Pancreas (tissue), 10 donors: ENCODE measurements around the gene DSC1. TPM values are rescaled to one million over a fixed set of nuclear protein-coding genes. Genes with fewer than 3 reads are reported as not detected.

Experiments
- ATAC-seq, 4 donors: fragments of 200-7000 bp; cut with Tn5 transposase; one replicate each; pipeline versions ENCODE4 v1.8.0 to v1.9.1; 2020; ENCODE audit warnings: mild to moderate bottlenecking in 4 of 4, moderate library complexity in 4 of 4
- DNase-seq, 6 donors: peaks; one replicate each; pipeline ENCODE4 v3.0.0-alpha.2; 2020
- FAIRE-seq: peaks from 2 replicates; lab custom pipeline; 2012; peaks lifted over from hg19 to GRCh38; lab: Jason Lieb, UNC
- H3K27ac ChIP-seq, 4 donors: fragments of 200-600 bp; sonication (generic); 1 replicate in 3 of 4; 2 replicates in 1 of 4; pipeline versions ENCODE4 v1.5.0 to v1.8.0; 2020
- H3K27me3 ChIP-seq, 4 donors: fragments of 200-600 bp; one replicate each; pipeline ENCODE4 v1.8.0; 2021
- H3K36me3 ChIP-seq, 3 donors: fragments of 200-600 bp; sonication (generic) in 1 of 3; one replicate each; pipeline versions ENCODE4 v1.5.0 to v1.8.0; 2020 to 2021
- H3K4me1 ChIP-seq, 3 donors: fragments of 200-600 bp; one replicate each; pipeline ENCODE4 v1.8.0; 2021
- H3K4me3 ChIP-seq, 4 donors: fragments of 200-600 bp; sonication (generic) in 2 of 4; one replicate each; pipeline versions ENCODE4 v1.5.0 to v1.8.0; 2020 to 2021
- H3K9me3 ChIP-seq, 4 donors: fragments of 200-600 bp; one replicate each; pipeline ENCODE4 v1.8.0; 2021
- WGBS, 2 donors: extraction: QIAGEN DNeasy Blood & Tissue Kit; methylation state at CpG; one replicate each; pipeline ENCODE4 v1.1.7; 2013; 5-methylcytosine and 5-hydroxymethylcytosine counted together
- intact Hi-C, 3 donors: fragments of 100-400 bp; cut with DNase I; formaldehyde crosslinking; loops; one replicate each; pipeline versions ENCODE4 v1.11.1 to v1.14.2; 2022
- polyA plus RNA-seq, 2 donors: library from polyadenylated mRNA; stranded (reverse); fragments of 200-250 nt; gene quantifications; one replicate each; pipeline ENCODE4 v1.2.3, GENCODE V29; 2013
- total RNA-seq, 6 donors: library from RNA; stranded (reverse); fragmentation: NEBNext Ultra II Directional in 4 of 6; extraction: Animal tissue kit (Norgen Biotek cat#: 25700) in 4 of 6; gene quantifications; one replicate each; pipeline versions ENCODE4 v1.2.1 to v1.2.4, GENCODE V29; 2021 to 2023
- TF ChIP-seq, protein P1 (sequence below), 4 donors: fragments of 200-600 bp; sonication (generic) in 3 of 4; IDR thresholded peaks; one replicate each; pipeline versions ENCODE4 v1.5.0 to v1.8.0; 2021; ENCODE audit warnings: antibody characterized with exemption in 4 of 4
- donor health status: healthy with polysubstance abuse.
- donor health status: DM: no; HTN: no; CAD: no; lungs with moderate emphysema.
- donor health status: DM: no; HTN: no; CAD: no.
- donor health status: control.
- donor health status: control.
- donor health status: Bipolar disorder and iron deficiency.
- donor health status: DM: yes; HTN: yes; CAD: no.
- donor health status: DM: no; HTN: no; CAD: no.
- donor health status: DM: no; HTN: no; CAD: no.
- donor health status: DM: yes; HTN: yes; CAD: no.

DSC1 gene
- total and polyA plus RNA-seq, 8 donors: not detected

- FAIRE-seq (no peak), ATAC-seq (no peak)
These were observed 768 bp downstream of the DSC1 start for GRCh38 chr18:31161757-31162418.

GRCh38 chr18:31156821-31157763 is 5.6 kb downstream of the DSC1 start:
- H3K9me3 ChIP-seq: no peaks in the 10 kb centered on the region
- ATAC-seq: no peak
- no peak for FAIRE-seq
- no peak for DNase-seq
- TF ChIP-seq, protein P1, sequence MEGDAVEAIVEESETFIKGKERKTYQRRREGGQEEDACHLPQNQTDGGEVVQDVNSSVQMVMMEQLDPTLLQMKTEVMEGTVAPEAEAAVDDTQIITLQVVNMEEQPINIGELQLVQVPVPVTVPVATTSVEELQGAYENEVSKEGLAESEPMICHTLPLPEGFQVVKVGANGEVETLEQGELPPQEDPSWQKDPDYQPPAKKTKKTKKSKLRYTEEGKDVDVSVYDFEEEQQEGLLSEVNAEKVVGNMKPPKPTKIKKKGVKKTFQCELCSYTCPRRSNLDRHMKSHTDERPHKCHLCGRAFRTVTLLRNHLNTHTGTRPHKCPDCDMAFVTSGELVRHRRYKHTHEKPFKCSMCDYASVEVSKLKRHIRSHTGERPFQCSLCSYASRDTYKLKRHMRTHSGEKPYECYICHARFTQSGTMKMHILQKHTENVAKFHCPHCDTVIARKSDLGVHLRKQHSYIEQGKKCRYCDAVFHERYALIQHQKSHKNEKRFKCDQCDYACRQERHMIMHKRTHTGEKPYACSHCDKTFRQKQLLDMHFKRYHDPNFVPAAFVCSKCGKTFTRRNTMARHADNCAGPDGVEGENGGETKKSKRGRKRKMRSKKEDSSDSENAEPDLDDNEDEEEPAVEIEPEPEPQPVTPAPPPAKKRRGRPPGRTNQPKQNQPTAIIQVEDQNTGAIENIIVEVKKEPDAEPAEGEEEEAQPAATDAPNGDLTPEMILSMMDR (IDR thresholded peaks at IDR 0.05): no peak
- intact Hi-C loops: no loop called here
- no peaks in the 10 kb centered on the region for H3K36me3 ChIP-seq
- H3K4me1 ChIP-seq: no peaks in the 10 kb centered on the region
- no peak overlapping the region for H3K4me3 ChIP-seq
- H3K27me3 ChIP-seq: no peaks in the 10 kb centered on the region
- H3K27ac ChIP-seq: no peak overlapping the region
- WGBS, 2 donors: 56 to 74% methylated on average over 13 of the region's 13 CpGs

More at GRCh38 chr18:31161757-31162418, 768 bp downstream of the DSC1 start:
- Histone ChIP-seq H3K4me3 (no peak overlapping the region), H3K36me3 (no peaks in the 10 kb centered on the region), H3K27ac (no peak overlapping the region), H3K9me3 (no peaks in the 10 kb centered on the region), H3K27me3 (no peaks in the 10 kb centered on the region), H3K4me1 (no peaks in the 10 kb centered on the region)
- no peak for DNase-seq
- TF ChIP-seq, protein P1 (IDR thresholded peaks at IDR 0.05): no peak
- WGBS, 2 donors: 57 to 76% methylated on average over 2 of the region's 2 CpGs
- intact Hi-C loops: no loop called here

- Histone ChIP-seq H3K4me3 (no peak overlapping the region), H3K9me3 (no peaks in the 10 kb centered on the region), H3K36me3 (no peaks in the 10 kb centered on the region), H3K4me1 (no peaks in the 10 kb centered on the region), H3K27me3 (no peaks in the 10 kb centered on the region), H3K27ac (no peak overlapping the region)
- intact Hi-C loops: no loop called here
- ATAC-seq (no peak), FAIRE-seq (no peak), DNase-seq (no peak)
- TF ChIP-seq, protein P1 (IDR thresholded peaks at IDR 0.05): no peak
- 71 to 80% methylated on average over 4 of the region's 4 CpGs for WGBS, 2 donors
These were observed 7.2 kb downstream of the DSC1 start for GRCh38 chr18:31155498-31155897.

GRCh38 chr18:31154181-31154580 is 8.5 kb downstream of the DSC1 start:
- DNase-seq: no peak
- ATAC-seq: no peak
- H3K4me3 ChIP-seq: no peak overlapping the region
- H3K36me3 ChIP-seq: no peaks in the 10 kb centered on the region
- no peak for FAIRE-seq
- TF ChIP-seq, protein P1 (IDR thresholded peaks at IDR 0.05): no peak
- no peak overlapping the region for H3K27ac ChIP-seq
- intact Hi-C loops: no loop called here
- 49 to 53% methylated on average over 2 of the region's 2 CpGs for WGBS, 2 donors
- no peaks in the 10 kb centered on the region for H3K9me3 ChIP-seq
- H3K4me1 ChIP-seq: no peaks in the 10 kb centered on the region
- no peaks in the 10 kb centered on the region for H3K27me3 ChIP-seq
